Astrocyte (in vitro differentiated cells and primary cell): ENCODE data around the gene ZFR2.

Experiments
- CTCF ChIP-seq: IDR thresholded peaks from 2 replicates; pipeline ENCODE4 v1.5.1; 2011; ENCODE audit warnings: low read depth, mild to moderate bottlenecking, inconsistent platforms, low read length, moderate library complexity; ENCODE audit not compliant: insufficient read depth
- EZH2 ChIP-seq: IDR thresholded peaks from 2 replicates; pipeline ENCODE4 v1.6.1; 2012; ENCODE audit warnings: mild to moderate bottlenecking, low read length, inconsistent platforms; ENCODE audit not compliant: insufficient read depth

GRCh38 chr19:3823350-3823713 lies 45.5 kb downstream of the ZFR2 start:
- no peak for TF ChIP-seq CTCF
- TF ChIP-seq EZH2: no peak
